Globus pallidus (tissue), 1 donor: ENCODE results near the gene SPACDR.
A peak's percentile ranks its signal among the peaks of the same experiment; 100 is the strongest.

ENCODE experiments used
- DNase-seq: peaks from one replicate; pipeline ENCODE4 v3.0.0-alpha.2; 2015; ENCODE audit warnings: low spot score

SPACDR gene

DNA sequence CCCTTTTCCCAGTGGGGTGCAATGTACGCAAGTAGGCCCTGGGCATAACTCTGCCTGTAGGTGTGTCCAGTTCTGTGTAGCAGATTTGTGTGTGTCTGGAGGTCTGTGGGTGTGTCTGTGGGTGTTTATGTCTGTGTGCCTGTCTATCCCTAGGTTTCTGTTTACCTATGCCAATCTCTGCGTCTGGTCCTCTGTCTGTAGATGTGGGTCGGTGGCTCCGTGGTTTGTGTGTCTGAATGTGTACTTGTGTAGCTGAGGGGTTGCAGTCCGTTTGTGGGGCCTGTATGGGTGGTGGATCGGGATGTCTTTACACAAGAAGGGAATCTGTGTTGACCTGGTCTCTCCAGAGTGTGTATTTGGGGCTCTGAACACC is 20.6 kb upstream of the SPACDR start:
- DNase-seq, result no peak

GRCh38 chr7:100483722-100484672 is 19.9 kb upstream of the SPACDR start, which contains the start of gene NYAP1:
Gene NYAP1 (plus strand): TSS chr7:100483927. CDS start chr7:100485312, 1,385 bp downstream.
- DNase-seq, result peak; percentile 65

DNA sequence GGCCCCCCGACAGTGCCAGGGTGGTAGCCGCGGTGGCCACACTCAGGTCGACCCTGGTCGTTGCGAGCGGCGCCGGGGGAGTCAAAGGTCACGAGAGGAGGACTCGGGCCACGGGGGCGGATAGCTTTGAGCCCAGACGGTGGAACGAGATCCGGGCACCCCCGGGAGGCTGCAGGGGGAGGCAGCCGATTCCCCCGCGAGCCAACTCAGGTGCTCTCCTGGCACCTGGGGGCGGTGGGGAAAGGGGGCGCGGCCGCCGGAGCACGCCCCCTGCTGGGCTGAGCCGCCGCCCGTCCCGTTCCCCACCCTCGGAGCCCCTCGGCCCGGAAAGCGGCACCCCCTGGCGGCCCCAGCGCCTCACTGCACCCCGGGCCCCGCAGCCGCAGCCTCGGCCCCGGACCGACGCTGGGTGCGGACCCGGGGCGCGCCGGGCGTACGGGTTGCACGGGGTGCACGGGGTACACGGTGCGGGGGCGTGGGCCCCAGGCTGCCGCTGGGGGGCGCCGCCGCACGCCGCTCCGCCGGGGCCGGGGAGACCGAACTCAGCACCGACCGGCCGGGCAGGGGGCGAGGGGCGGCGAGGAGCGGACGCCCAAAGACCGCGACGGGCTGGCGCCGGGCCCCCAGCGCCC is 19.1 kb upstream of the SPACDR start:
- peak; percentile 51 for DNase-seq

GRCh38 chr7:100482728-100483089 is 18.6 kb upstream of the SPACDR start:
- DNase-seq, result no peak

DNA sequence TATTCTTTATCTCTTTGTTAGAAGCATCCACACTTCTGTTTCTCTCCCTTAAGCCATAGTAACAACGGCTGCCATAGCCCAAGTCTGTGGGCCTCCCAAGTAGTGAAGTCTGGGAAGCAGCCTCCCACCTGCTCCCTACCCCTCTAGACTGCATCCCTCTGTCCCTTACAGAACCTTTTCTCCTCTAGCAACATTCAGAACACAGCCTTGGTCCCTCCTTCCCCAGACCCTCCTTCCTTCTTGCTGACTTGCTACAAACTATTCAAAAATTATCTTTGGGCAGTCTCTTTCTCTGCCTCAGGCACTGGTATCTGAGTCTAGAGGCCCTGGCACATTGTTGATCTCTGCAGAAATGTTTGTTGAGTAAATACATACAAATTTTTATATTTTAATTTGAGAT is 17.4 kb upstream of the SPACDR start:
- DNase-seq, result no peak

GRCh38 chr7:100478958-100479660 is 15.0 kb upstream of the SPACDR start, which contains the start of gene TSC22D4:
Gene TSC22D4 (minus strand): TSS chr7:100479214. CDS start chr7:100478038, 1,176 bp downstream.
- DNase-seq, result peak; percentile 96

DNA sequence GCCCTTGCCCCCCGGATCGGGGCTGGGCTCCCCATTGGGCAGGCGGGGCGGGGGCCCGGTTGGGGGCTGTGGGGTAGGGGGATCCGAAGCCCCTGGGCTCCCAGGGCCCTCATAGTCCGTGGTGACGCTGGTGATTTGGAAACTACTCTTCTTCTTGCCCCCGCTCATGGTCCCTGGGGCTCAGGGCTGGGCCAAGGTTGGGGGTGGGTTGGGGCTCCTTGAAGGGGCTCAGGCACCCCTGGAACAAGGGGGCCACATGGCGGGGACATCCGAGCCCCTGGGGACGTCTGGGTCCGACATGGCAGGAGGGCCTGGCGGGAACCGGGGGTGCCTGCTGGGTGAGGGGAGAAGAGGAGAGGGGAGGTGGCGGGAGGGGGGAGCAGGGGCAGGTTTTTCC is 13.8 kb upstream of the SPACDR start:
- no peak for DNase-seq

DNA sequence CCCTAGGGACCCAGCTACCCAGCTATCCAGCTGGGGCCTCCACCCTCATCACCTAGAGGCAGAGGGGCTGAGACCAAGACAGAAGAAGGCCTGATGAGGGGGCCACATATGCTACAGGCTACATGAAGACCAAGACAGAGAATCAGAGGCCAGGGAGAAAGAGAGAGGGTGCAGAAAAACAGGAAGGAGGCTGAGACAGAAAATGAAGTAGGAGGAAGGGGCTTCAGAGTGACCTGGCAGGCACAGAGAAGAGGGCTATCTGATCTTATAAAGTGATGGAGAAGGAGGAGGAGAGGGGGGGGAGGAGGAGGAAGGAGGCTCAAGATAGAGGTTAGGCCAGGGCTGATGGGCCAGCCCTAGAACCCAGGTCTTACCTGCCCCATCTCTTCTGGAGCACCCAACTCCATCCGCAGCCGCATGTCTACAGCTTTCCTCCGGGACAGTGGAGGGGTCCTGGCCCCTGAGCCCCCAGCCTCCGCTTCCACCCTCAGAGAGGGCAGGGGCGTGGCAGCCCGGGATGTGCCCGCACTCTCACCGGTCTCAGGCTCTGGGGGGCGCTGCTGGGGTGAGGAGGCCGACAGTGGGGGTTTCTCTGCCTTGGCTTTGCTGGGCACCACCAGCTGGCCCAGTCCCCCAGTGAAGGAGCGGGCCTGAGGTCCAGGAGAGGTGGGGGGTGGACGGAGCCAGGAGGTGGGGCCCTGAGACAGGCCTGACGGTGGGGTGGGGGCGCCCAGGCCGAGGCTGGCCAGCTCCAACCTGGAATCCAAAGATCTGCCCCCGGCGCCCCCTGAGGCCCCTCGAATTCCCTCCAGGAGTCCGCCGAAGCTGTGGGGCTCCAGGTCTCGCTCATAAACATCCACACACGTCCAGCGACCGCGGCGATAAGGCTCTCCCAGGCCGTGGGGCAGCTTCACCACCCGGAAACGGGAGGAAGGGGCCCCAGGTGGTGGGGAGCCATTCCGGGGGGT is 13.1 kb upstream of the SPACDR start:
- DNase-seq, result no peak

- DNase-seq, result no peak
Measured at GRCh38 chr7:100476101-100476780, 12.2 kb upstream of the SPACDR start.

DNA sequence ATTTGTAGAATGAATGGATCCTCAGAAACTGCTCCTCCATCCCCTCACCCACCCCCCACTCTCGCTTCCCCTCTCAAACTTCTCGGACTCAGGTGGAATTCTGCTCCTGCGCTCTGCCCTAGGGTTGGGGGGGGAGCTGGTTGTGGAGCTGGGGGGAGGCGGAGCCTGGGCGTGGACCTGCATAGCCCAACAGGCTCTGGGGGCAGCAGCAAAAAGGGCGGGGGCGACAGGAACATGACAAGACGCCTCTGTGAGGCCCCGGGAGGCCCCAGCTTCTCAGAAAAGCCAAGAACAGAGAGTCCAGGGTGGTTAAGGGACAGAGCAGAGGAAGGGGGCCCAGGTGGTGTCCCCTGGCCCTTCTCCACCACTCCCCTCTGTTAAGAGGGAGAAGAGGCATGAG is 11.5 kb upstream of the SPACDR start:
- DNase-seq, result no peak

DNA sequence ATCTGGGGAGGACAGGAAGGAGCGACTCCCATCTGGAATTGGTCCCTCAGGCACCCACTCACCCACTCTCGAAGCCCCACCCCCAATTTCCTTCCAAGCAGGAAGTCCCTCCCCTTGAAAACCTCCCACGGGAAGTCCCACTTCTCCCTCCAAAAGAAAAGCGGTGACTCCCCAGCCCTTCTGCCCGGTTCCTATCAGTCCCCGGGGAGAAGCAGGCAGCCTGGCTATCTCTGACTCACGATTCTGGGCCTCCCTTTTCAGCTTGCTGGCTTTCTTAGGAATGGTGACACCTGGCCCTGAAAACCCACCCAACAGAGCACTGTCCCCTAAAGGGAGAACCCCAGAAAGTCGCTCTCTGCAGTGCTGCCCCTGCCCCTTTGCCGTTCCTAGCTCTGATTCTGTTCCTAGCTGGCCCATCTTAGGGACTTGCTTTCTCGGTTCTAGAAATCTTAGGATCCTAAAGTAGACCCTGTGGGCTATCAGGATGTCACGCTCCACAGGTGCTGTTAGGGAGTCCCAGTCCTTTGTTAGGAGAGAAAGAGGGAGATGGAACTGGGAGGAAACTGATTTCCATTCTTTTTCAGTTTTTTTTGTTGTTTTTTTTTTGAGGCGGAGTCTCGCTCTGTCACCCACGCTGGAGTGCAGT is 8.9 kb upstream of the SPACDR start:
- no peak for DNase-seq

GRCh38 chr7:100472121-100472851 is 8.2 kb upstream of the SPACDR start:
- no peak for DNase-seq

DNA sequence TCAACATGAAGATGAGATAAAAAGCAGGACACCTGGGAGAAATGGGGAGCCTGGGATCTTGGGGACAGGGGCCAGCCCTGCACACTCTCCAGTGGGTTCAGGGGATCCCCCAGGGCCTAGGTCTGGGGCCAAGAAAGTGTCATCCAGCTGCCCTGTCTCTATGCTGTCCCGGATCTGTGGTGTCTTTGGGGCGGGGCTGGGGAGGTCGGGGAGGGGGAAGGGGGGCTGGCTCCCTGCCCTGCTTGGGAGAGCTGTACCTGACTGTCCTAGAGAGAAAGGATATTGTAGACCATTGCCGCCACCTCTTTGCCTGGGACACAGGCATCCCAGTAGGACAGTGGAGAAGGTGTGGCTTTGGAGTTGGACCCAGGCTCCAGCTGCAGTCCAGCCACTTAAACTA is 7.0 kb upstream of the SPACDR start:
- no peak for DNase-seq

GRCh38 chr7:100469227-100470044 is 5.4 kb upstream of the SPACDR start:
- peak; percentile 85 for DNase-seq

GRCh38 chr7:100467638-100468373 is 3.7 kb upstream of the SPACDR start:
- DNase-seq, result peak; percentile 98

- peak; percentile 45 for DNase-seq
Measured at GRCh38 chr7:100466653-100467605, 2.9 kb upstream of the SPACDR start.
